ENCODE measurements around the gene SGMS1. TPM values are rescaled to one million over a fixed set of nuclear protein-coding genes. Genes with fewer than 3 reads are reported as not detected.

The SGMS1 gene
- total RNA-seq, 1 experiment from 2014 or later = 34.5 TPM

DNA sequence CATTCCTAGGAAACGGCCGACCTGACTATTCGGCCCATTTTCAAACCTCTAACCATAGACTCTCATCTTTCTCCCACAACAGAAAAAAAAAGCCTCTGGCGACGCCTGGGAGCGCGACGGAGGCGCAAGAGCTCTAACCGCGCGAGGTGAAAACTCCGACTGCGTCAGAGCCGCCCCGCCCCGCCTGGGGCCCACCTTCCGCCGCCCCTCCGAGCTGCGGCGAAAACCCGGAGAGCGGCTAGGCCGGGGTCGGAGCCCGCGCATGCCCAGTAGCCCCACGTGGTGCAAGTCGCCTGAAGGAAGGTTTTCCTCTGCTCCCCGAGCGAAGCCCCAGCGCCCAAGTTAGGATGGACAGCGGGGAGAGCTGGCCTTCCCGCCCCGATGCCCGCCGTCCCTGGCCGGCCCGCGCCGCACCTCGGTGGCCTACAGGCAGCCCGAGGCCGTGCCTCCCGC is 683 bp upstream of the SGMS1 start:
- peak; percentile 97 for DNase-seq
- no peaks in the 10 kb centered on the region for H3K4me1 Mint-ChIP-seq (ENCODE audit: low read depth, unreplicated experiment)
- H3K27me3 Mint-ChIP-seq (ENCODE audit: unreplicated experiment) = no peaks in the 10 kb centered on the region
- intact Hi-C loops (cut with micrococcal nuclease; ENCODE audit: unreplicated experiment) = loop anchor here (1.0 to 5.0 kb wide), 4 partner anchors 47 to 257 kb away; no protein-coding TSS in a partner anchor
- peaks cover 41% of the 10 kb centered on the region for H3K36me3 Mint-ChIP-seq (ENCODE audit: insufficient read depth, unreplicated experiment)
- peak overlapping the region; percentile 78 for H3K4me3 Mint-ChIP-seq (ENCODE audit: low read depth, unreplicated experiment)
- BruUV-seq (replicated peaks) = no TSS peak
- peak overlapping the region; percentile 82 for H3K27ac Mint-ChIP-seq (ENCODE audit: unreplicated experiment)
- no peaks in the 10 kb centered on the region for H3K9me3 Mint-ChIP-seq (ENCODE audit: low read depth, unreplicated experiment)
- TF ChIP-seq, protein P1, sequence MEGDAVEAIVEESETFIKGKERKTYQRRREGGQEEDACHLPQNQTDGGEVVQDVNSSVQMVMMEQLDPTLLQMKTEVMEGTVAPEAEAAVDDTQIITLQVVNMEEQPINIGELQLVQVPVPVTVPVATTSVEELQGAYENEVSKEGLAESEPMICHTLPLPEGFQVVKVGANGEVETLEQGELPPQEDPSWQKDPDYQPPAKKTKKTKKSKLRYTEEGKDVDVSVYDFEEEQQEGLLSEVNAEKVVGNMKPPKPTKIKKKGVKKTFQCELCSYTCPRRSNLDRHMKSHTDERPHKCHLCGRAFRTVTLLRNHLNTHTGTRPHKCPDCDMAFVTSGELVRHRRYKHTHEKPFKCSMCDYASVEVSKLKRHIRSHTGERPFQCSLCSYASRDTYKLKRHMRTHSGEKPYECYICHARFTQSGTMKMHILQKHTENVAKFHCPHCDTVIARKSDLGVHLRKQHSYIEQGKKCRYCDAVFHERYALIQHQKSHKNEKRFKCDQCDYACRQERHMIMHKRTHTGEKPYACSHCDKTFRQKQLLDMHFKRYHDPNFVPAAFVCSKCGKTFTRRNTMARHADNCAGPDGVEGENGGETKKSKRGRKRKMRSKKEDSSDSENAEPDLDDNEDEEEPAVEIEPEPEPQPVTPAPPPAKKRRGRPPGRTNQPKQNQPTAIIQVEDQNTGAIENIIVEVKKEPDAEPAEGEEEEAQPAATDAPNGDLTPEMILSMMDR (IDR thresholded peaks at IDR 0.05; ENCODE audit: unreplicated experiment) = no peak
- CTCF ChIA-PET = interaction anchor here (0.9 to 1.6 kb wide), 5 partner anchors 19 to 256 kb away, joined by 3 to 6 read pairs (median 4); no protein-coding TSS in a partner anchor

DNA sequence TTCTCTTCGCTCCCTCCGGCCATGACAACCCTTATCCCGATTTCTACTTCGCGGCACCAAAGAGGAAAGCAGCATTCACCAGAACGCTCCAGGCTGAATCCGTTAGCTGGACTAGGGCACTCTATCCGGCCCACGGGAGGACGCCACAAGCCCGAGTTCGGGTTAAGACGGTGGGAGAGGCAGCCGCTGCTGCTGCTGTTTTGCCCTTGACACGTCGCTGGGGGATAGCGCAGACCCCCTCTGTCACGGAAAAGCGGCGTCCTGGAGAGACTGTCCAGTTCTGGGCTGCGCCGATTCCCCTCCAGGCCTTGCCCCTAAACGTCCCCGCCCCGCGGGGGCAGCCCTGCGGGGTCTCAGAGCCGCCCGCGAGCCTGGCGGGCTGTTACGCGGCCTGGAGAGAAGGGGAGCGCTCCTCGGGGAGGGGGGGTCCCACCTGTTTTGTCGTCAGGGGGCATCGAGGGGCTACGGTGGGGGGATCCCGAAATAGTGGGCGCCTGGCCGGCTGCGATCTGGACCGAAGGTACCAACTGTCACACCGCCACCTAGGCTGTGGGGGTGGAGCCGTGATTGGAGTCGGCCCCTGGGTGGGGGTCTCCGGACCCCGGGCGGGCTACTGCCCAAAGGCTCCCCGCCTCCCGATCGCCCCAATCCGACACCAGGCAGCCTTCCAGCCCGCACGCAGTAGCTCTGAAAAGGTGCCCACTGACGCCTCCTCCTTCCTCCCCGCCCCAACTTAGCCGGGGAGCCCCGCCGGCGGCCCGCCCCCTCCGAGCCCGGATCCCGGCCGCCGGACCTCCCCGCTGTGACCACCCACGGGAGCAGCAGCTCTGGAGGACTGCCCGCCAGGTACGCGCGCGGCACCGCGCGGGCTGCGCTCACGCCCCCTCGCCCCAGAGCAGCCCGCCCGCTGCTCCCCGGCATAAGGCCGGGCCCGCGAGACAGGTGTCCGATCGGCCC is 772 bp downstream of the SGMS1 start:
- CTCF ChIA-PET = interaction anchor here (1.4 to 2.0 kb wide), 3 partner anchors 11 to 255 kb away, joined by 5 to 6 read pairs (median 6); no protein-coding TSS in a partner anchor
- no peaks in the 10 kb centered on the region for H3K27me3 Mint-ChIP-seq (ENCODE audit: unreplicated experiment)
- no peaks in the 10 kb centered on the region for H3K4me1 Mint-ChIP-seq (ENCODE audit: low read depth, unreplicated experiment)
- no TSS peak for BruUV-seq (replicated peaks)
- H3K27ac Mint-ChIP-seq (ENCODE audit: unreplicated experiment) = peak overlapping the region; percentile 82
- DNase-seq = peak; percentile 49
- TF ChIP-seq, protein P1 (IDR thresholded peaks at IDR 0.05; ENCODE audit: unreplicated experiment) = no peak
- intact Hi-C loops (cut with micrococcal nuclease; ENCODE audit: unreplicated experiment) = loop anchor here (2.0 to 5.0 kb wide), 4 partner anchors 46 to 256 kb away; no protein-coding TSS in a partner anchor
- peaks cover 41% of the 10 kb centered on the region for H3K36me3 Mint-ChIP-seq (ENCODE audit: insufficient read depth, unreplicated experiment)
- peak overlapping the region; percentile 78 for H3K4me3 Mint-ChIP-seq (ENCODE audit: low read depth, unreplicated experiment)
- H3K9me3 Mint-ChIP-seq (ENCODE audit: low read depth, unreplicated experiment) = no peaks in the 10 kb centered on the region

DNA sequence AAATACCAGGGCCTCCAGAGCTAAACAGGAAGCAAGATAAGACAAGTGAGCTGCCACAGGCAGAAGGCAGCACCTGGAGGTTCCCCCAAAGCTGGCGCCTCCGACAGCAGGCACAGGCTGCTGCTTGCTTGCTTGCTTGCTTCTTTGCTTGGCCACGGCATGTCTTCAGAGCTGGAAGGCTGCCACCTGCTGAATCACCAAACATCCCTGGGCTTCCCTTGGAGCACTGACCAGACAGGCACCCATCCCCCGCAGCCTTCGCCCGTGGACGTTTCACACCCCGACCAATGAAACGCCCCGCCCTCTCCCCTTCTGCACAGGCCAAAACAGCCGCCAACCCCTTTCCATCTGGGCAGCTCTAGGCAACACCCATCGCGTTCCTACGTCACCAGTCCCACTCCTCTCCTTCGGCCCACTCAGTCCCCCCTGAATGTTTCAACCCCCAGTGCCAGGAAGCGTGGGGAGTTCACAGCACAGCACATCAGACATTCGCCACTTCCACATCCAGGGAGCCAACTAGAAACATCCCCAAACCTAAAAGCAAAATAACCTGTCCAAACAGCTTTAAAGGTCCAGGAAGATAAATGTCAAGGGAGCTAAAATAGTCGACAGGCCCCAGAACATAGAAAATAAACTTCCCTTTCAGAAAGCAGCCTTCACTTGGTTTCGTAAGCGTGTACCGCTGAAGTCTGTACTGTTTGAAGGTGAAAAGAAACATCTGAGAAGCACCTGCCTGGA is 1.6 kb downstream of the SGMS1 start:
- TF ChIP-seq, protein P1 (IDR thresholded peaks at IDR 0.05; ENCODE audit: unreplicated experiment) = no peak
- peak overlapping the region; percentile 48 for H3K27ac Mint-ChIP-seq (ENCODE audit: unreplicated experiment)
- peak; percentile 85 for DNase-seq
- no TSS peak for BruUV-seq (replicated peaks)
- no peaks in the 10 kb centered on the region for H3K9me3 Mint-ChIP-seq (ENCODE audit: low read depth, unreplicated experiment)
- intact Hi-C loops (cut with micrococcal nuclease; ENCODE audit: unreplicated experiment) = loop anchor here (2.0 to 5.0 kb wide), 4 partner anchors 45 to 255 kb away; no protein-coding TSS in a partner anchor
- CTCF ChIA-PET = interaction anchor here (1.4 to 2.0 kb wide), 4 partner anchors 10 to 254 kb away, joined by 3 to 6 read pairs (median 6); no protein-coding TSS in a partner anchor
- H3K4me3 Mint-ChIP-seq (ENCODE audit: low read depth, unreplicated experiment) = peak overlapping the region; percentile 78
- no peaks in the 10 kb centered on the region for H3K4me1 Mint-ChIP-seq (ENCODE audit: low read depth, unreplicated experiment)
- H3K27me3 Mint-ChIP-seq (ENCODE audit: unreplicated experiment) = no peaks in the 10 kb centered on the region
- peaks cover 41% of the 10 kb centered on the region for H3K36me3 Mint-ChIP-seq (ENCODE audit: insufficient read depth, unreplicated experiment)

DNA sequence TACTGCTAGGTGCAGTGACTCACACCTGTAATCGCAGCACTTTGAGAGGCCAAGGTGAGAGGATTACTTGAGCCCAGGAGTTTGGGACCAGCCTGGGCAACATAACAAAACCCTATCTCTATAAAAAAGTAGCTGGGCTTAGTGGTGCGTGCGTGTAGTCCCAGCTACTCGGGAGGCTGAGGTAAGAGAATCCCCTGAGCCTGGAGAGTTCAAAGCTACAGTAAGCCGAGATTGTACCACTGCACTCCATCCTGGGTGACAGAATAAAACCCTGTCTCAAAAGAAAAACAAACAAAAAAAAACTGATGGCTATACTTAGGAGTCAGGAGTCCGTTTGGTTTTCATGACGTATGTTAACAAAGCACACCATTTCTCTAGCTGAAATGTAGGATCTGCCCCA is 2.9 kb downstream of the SGMS1 start:
- Mint-ChIP-seq H3K9me3 (ENCODE audit: low read depth, unreplicated experiment) (no peaks in the 10 kb centered on the region), H3K27ac (ENCODE audit: unreplicated experiment) (no peak overlapping the region), H3K4me1 (ENCODE audit: low read depth, unreplicated experiment) (no peaks in the 10 kb centered on the region), H3K27me3 (ENCODE audit: unreplicated experiment) (no peaks in the 10 kb centered on the region), H3K4me3 (ENCODE audit: low read depth, unreplicated experiment) (no peak overlapping the region), H3K36me3 (ENCODE audit: insufficient read depth, unreplicated experiment) (peaks cover 40% of the 10 kb centered on the region)
- CTCF ChIA-PET = interaction anchor here (1.4 to 2.0 kb wide), 2 partner anchors 9 to 64 kb away, joined by 3 to 6 read pairs; no protein-coding TSS in a partner anchor
- intact Hi-C loops (cut with micrococcal nuclease; ENCODE audit: unreplicated experiment) = loop anchor here (5.0 kb wide), 3 partner anchors 44 to 254 kb away; no protein-coding TSS in a partner anchor
- BruUV-seq (replicated peaks) = no TSS peak
- TF ChIP-seq, protein P1 (IDR thresholded peaks at IDR 0.05; ENCODE audit: unreplicated experiment) = no peak
- no peak for DNase-seq
